Esophagus muscularis mucosa (tissue), 4 donors: ENCODE measurements around the gene ANKRD33B. TPM values are rescaled to one million over a fixed set of nuclear protein-coding genes. Genes with fewer than 3 reads are reported as not detected.

Experiments
- DNase-seq: peaks from one replicate; pipeline ENCODE4 v3.0.0-alpha.2; 2017; ENCODE audit errors: extremely low spot score
- H3K27ac ChIP-seq, 4 donors: fragments of 200-600 bp; sonication (generic); replicated peaks in 1 of 4; 1 replicate in 3 of 4; 2 replicates in 1 of 4; pipeline ENCODE4 v1.5.1; 2016 to 2019; ENCODE audit warnings: mild to moderate bottlenecking in 1 of 4
- H3K27me3 ChIP-seq, 4 donors: fragments of 200-600 bp; sonication (generic); one replicate each; pipeline versions ENCODE4 v1.5.1 to v1.6.0; 2016 to 2019
- H3K36me3 ChIP-seq, 4 donors: fragments of 200-600 bp; sonication (generic); one replicate each; pipeline ENCODE4 v1.5.1; 2016 to 2019
- H3K4me1 ChIP-seq, 4 donors: fragments of 200-600 bp; sonication (generic); one replicate each; pipeline ENCODE4 v1.5.1; 2016 to 2019
- H3K4me3 ChIP-seq, 4 donors: fragments of 200-600 bp; sonication (generic); 1 replicate in 2 of 4; 2 replicates in 2 of 4; pipeline ENCODE4 v1.5.1; 2016 to 2019; ENCODE audit warnings: mild to moderate bottlenecking in 4 of 4, moderate library complexity in 1 of 4
- H3K9me3 ChIP-seq, 4 donors: fragments of 200-600 bp; sonication (generic); 1 replicate in 3 of 4; 2 replicates in 1 of 4; pipeline ENCODE4 v1.5.1; 2016 to 2019
- CTCF ChIP-seq, 3 experiments: fragments of 200-600 bp in 2 of 3; fragments of 450-650 bp in 1 of 3; sonication (generic) in 2 of 3; IDR thresholded peaks; one replicate each; pipeline ENCODE4 v1.5.1; 2017 to 2019; ENCODE audit warnings: antibody characterized with exemption in 3 of 3, mild to moderate bottlenecking in 2 of 3, moderate library complexity in 1 of 3
- EP300 ChIP-seq: sonication (generic); formaldehyde crosslinking; IDR thresholded peaks from one replicate; pipeline ENCODE4 v1.6.1; 2017; ENCODE audit warnings: antibody characterized with exemption
- POLR2A ChIP-seq: fragments of 450-650 bp; IDR thresholded peaks from one replicate; pipeline ENCODE4 v1.6.1; 2017; ENCODE audit warnings: antibody characterized with exemption, moderate library complexity, mild to moderate bottlenecking, low read depth
- POLR2AphosphoS5 ChIP-seq, 2 donors: sonication (generic); formaldehyde crosslinking; IDR thresholded peaks; one replicate each; pipeline ENCODE4 v1.6.1; 2017; ENCODE audit warnings: antibody characterized with exemption in 2 of 2
- WGBS: methylation state at CpG from one replicate; pipeline ENCODE4 v1.1.5; 2018; 5-methylcytosine and 5-hydroxymethylcytosine counted together
- intact Hi-C: fragments of 100-400 bp; cut with DNase I; formaldehyde crosslinking; loops from one replicate; pipeline ENCODE4 v1.15.1; 2023
- total RNA-seq, 4 donors: library from RNA; depleted of rRNA; stranded (reverse); fragments of >200 nt; gene quantifications; one replicate each; pipeline versions ENCODE4 v1.1.0 to v1.2.1, GENCODE V29; 2016

ANKRD33B gene
- total RNA-seq, 4 donors from 2014 or later = 4.6 to 8.2 (median 6.7) TPM

GRCh38 chr5:10578293-10578665, 14.4 kb downstream of the ANKRD33B start:
- intact Hi-C loops = no loop called here
- no peaks in the 10 kb centered on the region for H3K9me3 ChIP-seq
- H3K27ac ChIP-seq = no peak overlapping the region
- H3K27me3 ChIP-seq = no peaks in the 10 kb centered on the region
- peaks cover 12 to 15% (median 14%) of the 10 kb centered on the region in 4 donors for H3K4me1 ChIP-seq
- 94% methylated on average over 1 of the region's 1 CpG for WGBS
- no peaks in the 10 kb centered on the region for H3K36me3 ChIP-seq
- no peak for DNase-seq
- no peak overlapping the region for H3K4me3 ChIP-seq
- TF ChIP-seq CTCF (IDR thresholded peaks at IDR 0.05) (no peak), POLR2A (no peak), POLR2AphosphoS5 (IDR thresholded peaks at IDR 0.05) (no peak), EP300 (no peak)

GRCh38 chr5:10578869-10579268, 15.0 kb downstream of the ANKRD33B start:
- Histone ChIP-seq H3K4me1 (peaks cover 12 to 18% (median 14%) of the 10 kb centered on the region in 4 donors), H3K9me3 (no peaks in the 10 kb centered on the region), H3K4me3 (no peak overlapping the region), H3K27me3 (peaks cover 0 to 2% (median 0%) of the 10 kb centered on the region in 4 donors), H3K36me3 (no peaks in the 10 kb centered on the region), H3K27ac (no peak overlapping the region)
- DNase-seq = no peak
- WGBS = 80% methylated on average over 6 of the region's 6 CpGs
- intact Hi-C loops = no loop called here
- TF ChIP-seq POLR2AphosphoS5 (IDR thresholded peaks at IDR 0.05) (no peak), POLR2A (no peak), CTCF (IDR thresholded peaks at IDR 0.05) (no peak), EP300 (no peak)

DNA sequence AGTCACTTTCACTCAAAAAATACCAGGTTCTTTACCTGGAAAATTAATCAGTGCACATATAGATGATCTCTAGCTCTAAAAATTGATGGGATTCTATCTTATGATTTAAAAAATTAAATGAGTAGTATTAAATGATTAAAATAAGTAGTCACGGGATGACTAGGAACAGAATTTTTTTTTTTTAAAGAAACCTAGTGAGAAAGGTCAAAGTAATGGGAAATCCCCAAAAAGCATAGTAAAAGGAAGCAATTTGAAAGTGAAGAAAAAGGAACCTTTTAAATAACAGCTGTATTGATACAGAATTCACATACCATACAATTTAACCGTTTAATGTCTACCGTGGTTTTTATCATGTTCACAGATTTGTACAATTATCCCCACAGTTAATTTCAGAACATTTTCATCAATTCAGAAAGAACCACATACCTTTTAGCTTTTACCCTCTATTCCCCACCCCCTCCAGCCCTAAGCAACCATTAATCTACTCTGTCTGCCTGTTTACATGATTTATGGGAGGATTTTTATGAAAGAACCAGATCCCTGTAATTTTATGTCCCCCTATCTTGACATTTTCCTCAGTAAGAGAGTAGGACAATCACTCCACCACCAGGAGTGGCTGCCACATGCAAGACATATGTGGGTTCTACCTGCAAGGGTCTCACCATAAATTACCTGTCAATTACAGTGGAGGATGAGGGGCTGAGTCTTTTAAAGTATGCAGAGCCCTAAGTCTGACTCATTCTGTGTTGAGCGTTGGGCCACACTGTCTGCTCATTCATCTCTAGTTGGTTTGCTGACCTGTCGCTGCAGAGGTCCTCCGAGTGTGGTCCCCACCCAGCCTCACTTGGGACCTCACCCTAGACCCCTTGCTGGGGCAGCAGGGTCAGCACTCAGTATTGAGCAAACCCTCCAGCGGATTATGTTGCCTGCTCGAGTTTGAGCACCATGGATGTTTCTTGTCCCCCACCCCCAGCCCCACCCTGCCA, 16.0 kb downstream of the ANKRD33B start:
- TF ChIP-seq EP300 (no peak), POLR2AphosphoS5 (IDR thresholded peaks at IDR 0.05) (no peak), POLR2A (no peak), CTCF (IDR thresholded peaks at IDR 0.05) (no peak)
- Histone ChIP-seq H3K4me1 (peaks cover 14 to 20% (median 17%) of the 10 kb centered on the region in 4 donors), H3K36me3 (no peaks in the 10 kb centered on the region), H3K4me3 (no peak overlapping the region), H3K27me3 (peaks cover 0 to 10% (median 0%) of the 10 kb centered on the region in 4 donors), H3K27ac (no peak overlapping the region), H3K9me3 (no peaks in the 10 kb centered on the region)
- intact Hi-C loops = no loop called here
- WGBS = 88% methylated on average over 7 of the region's 8 CpGs
- DNase-seq = no peak

DNA sequence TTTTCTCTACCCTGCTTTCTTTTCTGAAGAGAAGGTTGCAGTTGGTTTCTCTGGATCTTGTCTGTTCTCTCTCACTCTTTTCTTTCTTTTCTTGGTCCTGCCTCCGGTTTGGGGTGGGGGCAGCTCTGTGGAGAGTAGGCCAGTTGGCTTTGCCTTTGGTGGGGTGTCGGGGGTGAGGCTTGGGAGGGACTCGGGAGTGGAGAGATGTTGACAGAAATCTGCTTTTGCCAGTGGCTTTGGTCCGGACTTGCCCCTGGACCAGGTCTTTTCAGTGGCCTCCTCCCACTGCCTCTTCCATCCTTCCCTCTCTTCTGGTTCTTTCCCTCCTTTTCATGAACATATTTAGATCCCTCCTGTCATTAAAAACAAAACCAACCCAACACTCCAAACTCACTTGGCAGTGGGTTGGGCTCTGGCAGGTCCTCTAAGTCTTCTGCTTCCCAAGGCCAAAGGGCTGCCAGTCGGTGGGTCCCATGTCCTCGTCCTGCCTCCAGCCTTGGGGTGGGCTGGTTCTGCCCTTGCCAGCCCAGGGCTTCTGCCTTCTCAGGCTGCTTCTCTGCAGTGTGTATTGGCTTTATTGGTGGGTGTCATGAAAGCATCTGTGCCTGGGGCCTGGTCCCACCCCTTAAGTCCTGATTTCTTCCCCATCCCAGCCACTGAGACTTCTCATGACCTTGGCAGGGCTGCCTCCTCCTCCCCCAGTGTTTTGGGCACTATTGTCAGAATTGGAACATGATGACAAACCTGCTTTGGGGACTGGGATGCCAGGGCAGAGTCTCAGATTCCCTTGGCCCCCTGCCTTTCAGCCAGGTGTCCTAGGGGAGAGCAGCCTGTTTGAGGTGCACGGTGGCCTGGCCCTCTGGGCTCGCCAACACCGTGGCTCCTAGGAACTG, 16.9 kb downstream of the ANKRD33B start:
- Histone ChIP-seq H3K4me1 (peaks cover 14 to 20% (median 17%) of the 10 kb centered on the region in 4 donors), H3K4me3 (no peak overlapping the region), H3K36me3 (no peaks in the 10 kb centered on the region), H3K27me3 (peaks cover 0 to 19% (median 0%) of the 10 kb centered on the region in 4 donors), H3K27ac (no peak overlapping the region), H3K9me3 (no peaks in the 10 kb centered on the region)
- TF ChIP-seq EP300 = no peak
- TF ChIP-seq CTCF (IDR thresholded peaks at IDR 0.05) = no peak
- TF ChIP-seq POLR2AphosphoS5 (IDR thresholded peaks at IDR 0.05) = no peak
- no peak for TF ChIP-seq POLR2A
- intact Hi-C loops = no loop called here
- DNase-seq = no peak
- 97% methylated on average over 8 of the region's 9 CpGs for WGBS
